OCI-LY7 (cell line): ENCODE results near the gene LCOR.

Experiments
- CTCF ChIP-seq: fragments of 200-600 bp; sonication (generic); conservative IDR thresholded peaks from 2 replicates; pipeline ENCODE4 v1.5.1; 2014; ENCODE audit warnings: mild to moderate bottlenecking, antibody characterized with exemption, low read length, moderate library complexity, mixed read lengths
- EZH2phosphoT487 ChIP-seq: fragments of 200-600 bp; sonication (generic); IDR thresholded peaks from 2 replicates; pipeline ENCODE4 v1.6.1; 2018; ENCODE audit warnings: low read depth, borderline replicate concordance, mild to moderate bottlenecking, mixed run types, antibody characterized with exemption, low read length, moderate library complexity, mixed read lengths

GRCh38 chr10:96918214-96919002 is 86.3 kb downstream of the LCOR start:
- TF ChIP-seq CTCF: no peak
- no peak for TF ChIP-seq EZH2phosphoT487
